Renal cortical epithelial cell (primary cell): ENCODE measurements around the gene RARG. TPM values are rescaled to one million over a fixed set of nuclear protein-coding genes. Genes with fewer than 3 reads are reported as not detected.
"Not testable (repeated sequence)": the region's sequence is repeated elsewhere in the genome, so short reads cannot be mapped to it uniquely, and the experiment has no call there.

Experiments used
- DNase-seq: peaks from one replicate; pipeline ENCODE4 v3.0.0-alpha.2; 2011; ENCODE audit warnings: low read depth
- total RNA-seq: library from RNA; depleted of rRNA; stranded (reverse); fragments of >200 nt; gene quantifications from 2 replicates; pipeline ENCODE4 v1.2.3, GENCODE V29; 2014

RARG gene
- total RNA-seq, 1 donor from 2014 or later: 14.6 TPM

GRCh38 chr12:53171725-53172329 is 60.2 kb downstream of the RARG start:
- no peak for DNase-seq

- no peak for DNase-seq
Observed at GRCh38 chr12:53170876-53171724, 60.9 kb downstream of the RARG start.

- DNase-seq: no peak
Observed at GRCh38 chr12:53170215-53170614, 61.8 kb downstream of the RARG start.

GRCh38 chr12:53169644-53170043 is 62.4 kb downstream of the RARG start:
- no peak for DNase-seq

GRCh38 chr12:53166837-53167236 is 65.2 kb downstream of the RARG start:
- no peak for DNase-seq

- not testable (repeated sequence) for DNase-seq
Observed at GRCh38 chr12:53163008-53163407, 69.0 kb downstream of the RARG start.

GRCh38 chr12:53161119-53161911 is 70.7 kb downstream of the RARG start:
- DNase-seq: no peak

GRCh38 chr12:53160673-53161072 is 71.3 kb downstream of the RARG start:
- no peak for DNase-seq

Other genes starting within 250 kb of the RARG start
- 1,047 and 1,149 TPM in 2 replicates for gene EIF4B, start 225.8 kb downstream of the RARG start, total RNA-seq
- gene TNS2, start 182.1 kb downstream of the RARG start, total RNA-seq: 1.7 and 18.3 TPM in 2 replicates
- gene SPRYD3, start 152.8 kb downstream of the RARG start, total RNA-seq: 13.9 and 30.6 TPM in 2 replicates
- gene IGFBP6, start 134.5 kb downstream of the RARG start, total RNA-seq: 76.1 and 95.0 TPM in 2 replicates
- gene SOAT2, start 128.7 kb downstream of the RARG start, total RNA-seq: not detected in 2 replicates
- 7.6 and 20.7 TPM in 2 replicates for gene ZNF740, start 51.5 kb downstream of the RARG start, total RNA-seq
- 0.17 and 9.1 TPM in 2 replicates for gene CSAD, start 51.3 kb downstream of the RARG start, total RNA-seq
- 2.8 and 3.1 TPM in 2 replicates for gene ITGB7, start 25.0 kb downstream of the RARG start, total RNA-seq
- gene ESPL1, start 36.1 kb upstream of the RARG start, total RNA-seq: 0.70 and 2.4 TPM in 2 replicates
- 323 and 327 TPM in 2 replicates for gene PFDN5, start 63.3 kb upstream of the RARG start, total RNA-seq
- gene MYG1, start 67.5 kb upstream of the RARG start, total RNA-seq: 28.4 and 42.9 TPM in 2 replicates
- 40.1 and 40.3 TPM in 2 replicates for gene AAAS, start 89.4 kb upstream of the RARG start, total RNA-seq
- not detected in 2 replicates for gene SP7, start 104.1 kb upstream of the RARG start, total RNA-seq
- 33.3 and 51.7 TPM in 2 replicates for gene SP1, start 148.0 kb upstream of the RARG start, total RNA-seq
- gene AMHR2, start 191.6 kb upstream of the RARG start, total RNA-seq: not detected in 2 replicates
- 34.7 and 45.1 TPM in 2 replicates for gene PRR13, start 209.5 kb upstream of the RARG start, total RNA-seq
- gene PCBP2, start 219.9 kb upstream of the RARG start, total RNA-seq: 217 and 526 TPM in 2 replicates